Measurements from ENCODE around the gene LAMB3.
A peak's percentile ranks its signal among the peaks of the same experiment; 100 is the strongest.

The LAMB3 gene

DNA sequence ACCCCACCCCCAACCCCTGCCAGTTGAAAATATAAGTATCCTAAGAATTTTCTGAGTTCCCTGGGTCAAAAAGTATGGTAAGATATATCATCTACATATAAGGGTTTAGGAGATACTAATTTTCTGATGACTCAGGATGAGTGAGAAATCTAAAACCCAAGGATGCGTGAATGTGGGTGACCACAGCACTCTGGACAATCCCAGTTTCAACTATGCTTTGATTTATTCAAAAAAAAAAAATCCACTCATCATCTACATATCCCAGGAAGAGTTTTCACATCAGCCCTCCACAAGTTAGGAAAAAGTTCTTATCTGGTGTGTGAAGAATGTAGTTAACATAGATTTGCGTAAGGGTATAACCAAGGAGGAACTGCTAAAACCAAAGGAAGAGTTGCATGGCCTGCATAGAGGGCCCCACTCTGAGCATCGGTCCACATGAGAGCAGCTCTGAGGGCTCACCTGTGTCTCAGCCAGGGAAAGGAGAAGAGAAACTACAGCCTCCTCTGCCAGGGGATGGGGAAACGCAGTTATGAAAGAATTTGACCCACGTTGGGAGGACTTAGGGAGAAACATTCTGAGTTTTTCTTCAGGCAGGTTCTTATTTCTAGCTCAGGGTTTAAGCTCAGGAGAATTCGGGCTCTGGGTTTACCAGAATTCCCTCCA lies 18.8 kb downstream of the LAMB3 start:
- no peak overlapping the region for H3K4me3 ChIP-seq (ENCODE audit: low read length)
- TF ChIP-seq, protein P1, sequence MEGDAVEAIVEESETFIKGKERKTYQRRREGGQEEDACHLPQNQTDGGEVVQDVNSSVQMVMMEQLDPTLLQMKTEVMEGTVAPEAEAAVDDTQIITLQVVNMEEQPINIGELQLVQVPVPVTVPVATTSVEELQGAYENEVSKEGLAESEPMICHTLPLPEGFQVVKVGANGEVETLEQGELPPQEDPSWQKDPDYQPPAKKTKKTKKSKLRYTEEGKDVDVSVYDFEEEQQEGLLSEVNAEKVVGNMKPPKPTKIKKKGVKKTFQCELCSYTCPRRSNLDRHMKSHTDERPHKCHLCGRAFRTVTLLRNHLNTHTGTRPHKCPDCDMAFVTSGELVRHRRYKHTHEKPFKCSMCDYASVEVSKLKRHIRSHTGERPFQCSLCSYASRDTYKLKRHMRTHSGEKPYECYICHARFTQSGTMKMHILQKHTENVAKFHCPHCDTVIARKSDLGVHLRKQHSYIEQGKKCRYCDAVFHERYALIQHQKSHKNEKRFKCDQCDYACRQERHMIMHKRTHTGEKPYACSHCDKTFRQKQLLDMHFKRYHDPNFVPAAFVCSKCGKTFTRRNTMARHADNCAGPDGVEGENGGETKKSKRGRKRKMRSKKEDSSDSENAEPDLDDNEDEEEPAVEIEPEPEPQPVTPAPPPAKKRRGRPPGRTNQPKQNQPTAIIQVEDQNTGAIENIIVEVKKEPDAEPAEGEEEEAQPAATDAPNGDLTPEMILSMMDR (conservative IDR thresholded peaks at IDR 0.05; ENCODE audit: low read length), result no peak
- peak; percentile 46 for DNase-seq (ENCODE audit: low read depth)

DNA sequence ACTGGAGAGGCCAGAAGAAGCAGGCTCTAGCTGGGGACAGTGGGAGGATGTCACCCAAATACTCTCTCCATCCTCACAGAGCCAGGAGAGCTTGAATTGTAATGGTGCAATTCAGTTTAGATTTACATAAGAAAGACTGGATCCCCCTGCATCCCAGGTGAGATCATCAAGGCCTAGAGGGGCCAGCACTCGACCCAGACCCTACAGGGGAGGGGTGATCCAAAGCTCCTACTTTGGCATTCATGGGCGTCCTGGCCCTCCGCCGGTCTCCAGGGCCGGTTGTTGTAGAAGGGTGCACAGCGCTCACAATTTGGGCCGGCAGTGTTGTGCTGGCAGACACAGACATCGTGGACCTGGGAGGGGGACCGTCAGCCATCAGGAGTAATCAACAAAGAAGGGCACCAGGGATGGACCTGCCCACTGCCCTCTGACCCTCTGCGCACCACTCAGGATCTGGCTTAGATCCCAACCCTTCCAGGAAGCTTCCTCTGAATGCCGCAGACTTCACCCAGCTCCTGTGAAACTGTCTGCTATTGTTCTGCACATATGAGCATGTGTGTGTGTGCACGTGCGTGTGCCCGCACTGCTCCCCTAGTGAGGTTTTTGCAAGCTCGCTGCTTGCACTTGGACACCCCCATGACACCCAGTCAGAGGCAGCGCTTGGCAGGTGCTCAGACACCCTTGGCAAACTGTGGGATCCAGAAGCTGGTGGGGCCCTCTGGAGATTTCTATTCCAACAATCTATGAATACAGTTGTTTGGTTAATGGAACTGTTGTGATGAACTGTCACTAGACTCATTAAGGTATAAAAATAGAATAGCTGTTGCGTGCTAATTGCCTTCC lies 21.6 kb downstream of the LAMB3 start:
- TF ChIP-seq, protein P1 (conservative IDR thresholded peaks at IDR 0.05; ENCODE audit: low read length), result no peak
- DNase-seq (ENCODE audit: low read depth), result no peak
- no peak overlapping the region for H3K4me3 ChIP-seq (ENCODE audit: low read length)

DNA sequence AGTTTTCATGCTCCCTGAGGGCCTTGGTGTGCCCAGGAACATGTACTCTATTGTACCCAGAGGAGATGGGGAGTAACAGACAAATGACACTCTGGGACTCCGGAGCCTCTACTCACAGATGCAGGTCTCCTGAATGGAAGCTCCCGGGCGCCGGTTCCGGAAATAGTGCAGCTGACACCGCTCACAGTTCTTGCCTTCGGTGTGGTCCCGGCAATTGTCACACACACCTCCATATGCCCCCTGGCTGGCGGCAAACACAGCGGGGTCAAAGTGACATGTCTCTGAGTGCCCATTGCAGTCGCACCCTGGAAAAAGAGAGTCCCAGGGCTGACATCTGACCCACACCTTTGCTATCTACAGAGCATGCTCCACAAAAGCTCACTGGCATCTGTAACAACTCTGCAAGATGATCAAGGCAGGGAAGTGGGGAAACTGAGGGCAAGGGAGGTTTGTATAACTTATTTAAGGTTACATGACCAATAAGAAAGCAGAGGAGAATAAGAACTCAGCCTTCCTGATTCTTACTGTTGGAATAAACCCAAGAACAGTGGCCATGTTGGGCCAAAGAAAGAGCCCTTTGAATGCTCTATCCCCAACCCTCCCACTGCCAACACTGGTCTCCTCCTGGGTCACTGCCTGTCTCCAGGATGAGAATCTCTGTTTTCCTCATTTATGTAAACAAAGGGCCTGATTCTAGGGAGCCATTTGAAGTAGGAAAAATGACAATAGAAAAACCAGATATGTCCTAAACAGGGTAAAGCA lies 22.4 kb downstream of the LAMB3 start:
- TF ChIP-seq, protein P1 (conservative IDR thresholded peaks at IDR 0.05; ENCODE audit: low read length), result no peak
- DNase-seq (ENCODE audit: low read depth), result no peak

DNA sequence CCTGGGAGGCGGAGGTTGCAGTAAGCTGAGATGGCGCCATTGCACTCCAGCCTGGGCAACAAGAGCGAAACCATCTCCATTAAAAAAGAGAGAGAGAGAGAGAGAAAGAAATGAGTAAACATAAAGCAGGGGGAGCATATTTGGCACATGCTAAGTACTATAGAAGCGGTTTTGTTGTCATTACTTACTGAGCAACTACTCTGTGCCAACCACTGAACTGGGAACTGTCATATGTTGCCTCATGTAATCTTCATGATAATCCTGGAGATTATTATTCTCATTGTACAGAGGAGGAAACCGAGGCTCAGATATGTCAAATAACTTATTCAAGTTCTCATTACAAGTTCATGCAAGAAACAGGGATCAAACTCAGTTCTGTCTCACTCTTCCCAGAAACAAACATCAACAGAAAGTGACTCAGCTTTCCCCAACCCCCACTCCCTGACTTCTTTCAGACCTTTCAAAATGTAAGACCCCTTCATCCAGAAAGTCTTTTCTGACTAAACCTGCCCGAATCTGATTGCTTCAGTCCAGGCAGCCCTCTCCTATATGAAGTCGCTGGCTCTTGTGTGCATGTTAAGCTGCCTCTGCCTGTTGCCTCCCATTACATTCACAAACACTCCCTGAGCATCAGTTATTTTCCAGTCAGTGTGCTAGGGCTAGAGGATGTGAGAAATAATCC lies 23.5 kb downstream of the LAMB3 start:
- H3K4me3 ChIP-seq (ENCODE audit: low read length), result no peak overlapping the region
- TF ChIP-seq, protein P1 (conservative IDR thresholded peaks at IDR 0.05; ENCODE audit: low read length), result no peak
- DNase-seq (ENCODE audit: low read depth), result no peak

More for the DNA sequence above, 22.4 kb downstream of the LAMB3 start:
- no peak overlapping the region for H3K4me3 ChIP-seq (ENCODE audit: low read length)

DNA sequence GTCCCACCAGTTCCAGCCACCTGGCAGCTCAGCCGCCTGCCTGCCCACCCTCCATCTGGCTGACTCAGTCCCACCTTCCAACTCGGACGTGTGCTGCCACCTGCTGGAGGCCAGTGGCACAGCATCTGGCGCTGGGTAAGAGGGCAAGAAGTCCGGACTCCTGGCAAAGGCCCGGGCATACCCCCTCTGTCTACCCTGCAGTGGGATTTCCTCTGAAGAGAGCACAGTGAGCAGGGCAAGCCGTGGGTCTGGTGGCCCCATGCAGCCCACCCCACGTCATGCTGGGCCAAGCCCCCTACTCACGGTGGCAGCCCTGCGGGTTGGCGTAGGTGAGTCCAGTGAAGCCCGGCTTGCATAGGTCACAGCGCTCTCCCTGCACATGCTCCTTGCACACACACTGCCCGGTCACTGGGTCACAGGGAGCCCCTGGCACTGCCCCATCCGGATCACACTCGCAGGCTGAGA lies 24.5 kb downstream of the LAMB3 start:
- TF ChIP-seq, protein P1 (conservative IDR thresholded peaks at IDR 0.05; ENCODE audit: low read length), result peak; percentile 96
- peak; percentile 54 for DNase-seq (ENCODE audit: low read depth)
- H3K4me3 ChIP-seq (ENCODE audit: low read length), result no peak overlapping the region

DNA sequence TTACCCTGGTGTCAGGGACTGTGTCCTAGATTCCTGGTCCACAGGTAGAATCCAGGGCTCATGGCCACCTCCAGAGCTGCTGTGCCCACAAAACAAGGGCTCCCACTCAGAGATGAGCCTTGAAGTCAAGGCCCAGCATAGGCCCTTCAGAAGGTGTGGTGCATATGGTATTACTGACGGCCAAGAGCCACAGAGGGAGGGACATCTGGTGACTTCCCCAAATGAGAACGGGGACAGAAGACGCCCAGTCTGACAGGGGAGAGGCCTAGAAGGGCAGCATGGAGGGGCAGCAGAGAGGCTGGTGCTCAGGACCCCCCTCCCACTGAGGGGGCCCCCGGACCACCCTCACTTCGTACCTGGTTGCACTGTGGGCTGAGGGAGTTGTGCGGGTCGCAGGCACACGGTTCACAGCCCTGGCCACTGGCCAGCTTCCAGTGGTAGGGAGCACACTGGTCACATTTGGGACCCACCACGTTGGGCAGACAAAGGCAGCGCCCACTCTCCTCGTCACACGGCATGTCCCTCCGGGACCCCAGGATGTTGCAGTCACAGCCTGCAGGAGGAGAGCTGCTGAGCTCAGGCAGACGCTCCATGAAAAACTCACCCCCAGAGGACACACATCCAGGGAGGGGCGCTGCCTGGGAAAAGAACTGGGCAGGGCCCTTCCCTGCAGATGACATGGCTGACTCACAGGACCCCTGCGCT lies 25.0 kb downstream of the LAMB3 start:
- TF ChIP-seq, protein P1 (conservative IDR thresholded peaks at IDR 0.05; ENCODE audit: low read length), result no peak
- DNase-seq (ENCODE audit: low read depth), result no peak
- no peak overlapping the region for H3K4me3 ChIP-seq (ENCODE audit: low read length)

Data from AG10803 (cell line).